ENCODE data around the gene PLCD3.
A peak's percentile ranks its signal among the peaks of the same experiment; 100 is the strongest.

PLCD3 gene

DNA sequence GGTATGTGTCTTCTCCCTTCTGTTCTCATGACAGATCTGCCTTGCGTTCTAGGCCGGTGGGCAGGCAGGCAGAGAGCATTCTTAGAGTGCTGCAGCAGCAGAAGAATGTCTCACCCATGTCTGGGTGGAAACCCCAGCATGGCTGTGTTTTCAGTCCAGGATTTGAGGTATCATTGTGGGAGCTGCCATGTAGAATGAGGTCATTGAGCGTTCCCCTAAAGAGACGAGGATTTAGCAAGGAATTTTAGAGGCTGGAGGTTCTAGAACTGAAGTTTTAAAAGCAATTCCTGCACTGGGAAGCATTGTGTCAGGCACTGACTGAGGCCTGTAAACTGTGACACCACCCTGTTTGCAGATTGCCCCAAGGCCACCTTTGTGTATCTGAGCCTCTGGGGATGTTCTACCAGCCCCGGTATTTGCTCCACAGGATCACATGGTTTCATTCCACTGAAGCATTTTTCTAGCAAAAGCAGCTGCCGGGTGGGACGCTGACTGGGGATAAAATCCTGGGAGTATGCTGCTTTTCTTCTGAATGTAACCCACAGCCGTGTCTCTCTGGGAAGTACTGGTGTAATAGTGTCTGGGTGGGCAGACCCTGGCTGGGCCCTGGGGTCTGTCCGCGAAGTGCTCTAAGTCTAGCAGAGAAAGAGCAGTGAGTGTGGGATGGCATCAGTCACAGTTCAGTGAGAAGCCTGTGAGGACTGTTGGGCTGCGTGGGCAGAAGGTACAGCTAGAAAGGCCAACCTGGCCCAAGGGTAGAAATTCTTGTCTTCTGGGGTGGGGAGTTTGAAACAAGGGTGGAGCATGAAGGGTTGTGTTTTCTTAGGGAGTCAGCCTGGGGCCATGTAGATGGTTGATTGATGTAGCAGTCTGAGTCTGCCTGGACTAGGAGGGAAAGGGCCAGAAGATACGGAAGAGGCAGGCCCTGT, 30.2 kb downstream of the PLCD3 start:
- no peak for DNase-seq (ENCODE audit: low read depth)

DNA sequence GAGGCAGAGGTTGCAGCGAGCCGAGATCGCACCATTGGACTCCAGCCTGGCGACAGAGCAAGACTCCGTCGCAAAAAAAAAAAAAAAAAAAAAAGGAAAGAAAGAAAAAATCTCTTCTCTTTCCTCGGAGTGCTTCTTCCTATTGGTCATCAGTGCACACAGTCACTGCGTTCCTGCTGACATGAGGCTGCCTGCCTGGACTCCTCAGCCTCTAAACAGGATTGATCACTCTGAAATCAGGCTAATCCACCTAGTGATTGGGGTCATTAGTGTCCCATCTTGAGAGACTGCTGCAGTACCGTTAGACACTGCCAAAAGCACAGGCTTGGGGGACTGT, 30.8 kb downstream of the PLCD3 start:
- no peak for DNase-seq (ENCODE audit: low read depth)

GRCh38 chr17:45098869-45099616, 33.3 kb downstream of the PLCD3 start:
- DNase-seq (ENCODE audit: low read depth), result no peak

DNA sequence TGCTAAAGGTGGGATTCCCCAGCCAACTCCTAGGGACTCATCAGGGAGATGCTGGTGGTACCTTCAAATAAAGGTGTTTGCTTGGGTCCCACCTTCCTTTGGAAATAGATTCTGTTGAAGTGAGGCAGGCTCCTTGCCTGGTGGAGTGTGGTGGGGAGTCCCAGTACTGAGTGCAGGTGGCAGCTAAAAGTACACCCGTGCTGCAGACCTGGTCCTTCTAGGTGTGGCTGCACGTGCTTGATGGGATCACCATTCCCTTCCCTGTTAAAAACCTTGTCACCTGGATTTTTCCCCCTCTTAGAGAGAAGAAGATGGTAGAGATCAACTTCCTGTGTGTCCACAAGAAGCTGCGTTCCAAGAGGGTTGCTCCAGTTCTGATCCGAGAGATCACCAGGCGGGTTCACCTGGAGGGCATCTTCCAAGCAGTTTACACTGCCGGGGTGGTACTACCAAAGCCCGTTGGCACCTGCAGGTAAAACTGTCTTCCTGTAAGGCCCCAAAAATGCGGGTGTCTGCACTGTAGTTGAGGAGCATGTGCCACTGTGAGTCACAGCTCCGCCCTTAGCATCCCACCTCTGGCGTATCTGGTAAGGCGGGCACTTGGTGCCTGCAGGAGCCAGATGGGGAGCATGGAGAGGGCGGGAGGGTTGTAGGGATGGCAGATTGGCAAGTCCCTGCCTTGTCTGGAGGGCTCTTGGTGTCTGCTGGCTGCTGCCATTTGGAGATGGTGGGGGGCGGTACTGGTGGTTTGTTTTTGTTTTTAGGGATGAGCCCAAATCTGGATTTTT, 34.0 kb downstream of the PLCD3 start:
- DNase-seq (ENCODE audit: low read depth), result no peak

- DNase-seq (ENCODE audit: low read depth), result no peak
Observed at GRCh38 chr17:45096926-45097325, 35.4 kb downstream of the PLCD3 start.

DNA sequence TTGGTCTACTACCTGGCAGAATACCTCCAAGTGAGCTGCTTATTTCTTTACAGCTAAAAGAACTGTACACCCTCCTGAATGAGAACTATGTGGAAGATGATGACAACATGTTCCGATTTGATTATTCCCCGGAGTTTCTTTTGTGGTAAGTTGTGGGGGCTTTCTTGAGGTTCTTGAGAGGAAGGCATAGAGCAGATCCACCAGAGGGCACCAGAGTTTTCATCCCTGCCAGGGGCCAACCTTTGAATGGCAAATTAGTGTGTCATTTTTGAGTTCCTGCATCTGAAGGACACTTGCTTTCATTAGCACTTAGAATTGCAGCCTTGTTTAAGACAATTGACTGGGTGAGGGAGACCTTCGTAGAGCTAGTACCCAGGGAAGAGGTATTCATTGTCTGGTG, 36.2 kb downstream of the PLCD3 start:
- DNase-seq (ENCODE audit: low read depth), result no peak

GRCh38 chr17:45093444-45094110, 38.7 kb downstream of the PLCD3 start:
- no peak for DNase-seq (ENCODE audit: low read depth)

DNA sequence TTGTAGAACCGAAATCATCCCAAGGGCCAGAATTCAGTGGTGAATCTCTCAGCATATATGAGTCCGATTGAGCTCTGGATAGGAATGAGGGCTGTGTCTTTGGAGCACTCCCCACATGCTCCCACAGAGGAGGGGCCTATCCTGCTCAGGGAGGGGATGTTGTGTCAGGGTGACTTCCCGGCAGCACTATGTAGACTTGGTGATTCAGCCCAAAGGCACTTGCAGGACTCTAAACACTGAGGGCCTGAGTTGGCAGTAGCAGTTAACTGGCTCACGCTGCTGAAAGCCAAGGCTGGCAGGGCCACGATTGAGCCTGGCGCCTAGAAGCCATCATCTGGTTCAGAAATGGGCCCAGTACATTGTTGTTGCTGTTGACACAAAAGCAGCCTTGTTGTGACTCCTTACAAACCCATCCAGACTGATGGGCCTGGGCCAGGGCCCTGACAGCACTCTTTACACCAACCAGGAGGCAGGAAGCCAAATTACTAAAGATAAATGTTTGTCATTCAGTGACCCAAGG, 39.3 kb downstream of the PLCD3 start:
- DNase-seq (ENCODE audit: low read depth), result peak; percentile 99

GRCh38 chr17:45091778-45092425, 40.4 kb downstream of the PLCD3 start:
- DNase-seq (ENCODE audit: low read depth), result no peak

- no peak for DNase-seq (ENCODE audit: low read depth)
Observed at GRCh38 chr17:45090711-45091110, 41.6 kb downstream of the PLCD3 start.

- DNase-seq (ENCODE audit: low read depth), result no peak
Observed at GRCh38 chr17:45088741-45089140, 43.6 kb downstream of the PLCD3 start.

GRCh38 chr17:45087978-45088377, 44.3 kb downstream of the PLCD3 start:
- DNase-seq (ENCODE audit: low read depth), result no peak

- DNase-seq (ENCODE audit: low read depth), result no peak
Observed at GRCh38 chr17:45087504-45087975, 44.8 kb downstream of the PLCD3 start.

- DNase-seq (ENCODE audit: low read depth), result no peak
Observed at GRCh38 chr17:45086865-45087503, 45.3 kb downstream of the PLCD3 start.

DNA sequence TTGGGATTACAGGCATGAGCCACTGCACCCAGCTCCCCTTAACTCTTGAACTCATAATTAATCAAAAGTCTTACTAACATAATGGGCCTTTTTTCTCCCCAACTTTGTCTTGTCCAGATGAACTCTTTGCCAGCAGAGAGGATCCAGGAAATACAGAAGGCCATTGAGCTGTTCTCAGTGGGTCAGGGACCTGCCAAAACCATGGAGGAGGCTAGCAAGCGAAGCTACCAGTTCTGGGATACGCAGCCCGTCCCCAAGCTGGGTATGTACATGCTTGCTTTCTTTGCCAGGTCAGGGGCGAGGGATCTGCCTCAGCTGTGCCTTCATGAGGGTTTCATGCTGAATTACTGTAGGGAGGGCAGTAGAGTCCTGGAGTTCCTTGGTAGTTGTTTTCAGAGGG, 45.9 kb downstream of the PLCD3 start:
- DNase-seq (ENCODE audit: low read depth), result no peak

- no peak for DNase-seq (ENCODE audit: low read depth)
Observed at GRCh38 chr17:45081047-45081703, 51.1 kb downstream of the PLCD3 start.

DNA sequence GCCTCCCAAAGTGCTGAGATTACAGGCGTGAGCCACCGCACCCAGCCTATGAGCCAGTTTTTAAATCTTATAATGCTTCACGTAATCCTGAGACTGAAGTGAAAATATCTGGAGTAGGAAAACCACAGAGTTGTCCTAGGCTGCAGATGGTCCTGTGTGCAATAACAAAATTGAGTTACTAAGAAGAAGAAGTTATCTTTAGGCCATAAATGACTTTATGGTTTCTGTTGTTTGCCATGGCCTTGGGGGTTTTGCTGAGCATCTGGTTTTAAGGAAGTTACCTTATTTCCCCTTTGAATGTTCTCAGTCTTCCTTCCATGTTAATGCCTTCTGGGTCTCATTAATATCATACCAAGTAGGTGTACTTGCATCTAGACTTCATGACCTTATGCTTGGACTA, 54.7 kb downstream of the PLCD3 start:
- DNase-seq (ENCODE audit: low read depth), result no peak

DNA sequence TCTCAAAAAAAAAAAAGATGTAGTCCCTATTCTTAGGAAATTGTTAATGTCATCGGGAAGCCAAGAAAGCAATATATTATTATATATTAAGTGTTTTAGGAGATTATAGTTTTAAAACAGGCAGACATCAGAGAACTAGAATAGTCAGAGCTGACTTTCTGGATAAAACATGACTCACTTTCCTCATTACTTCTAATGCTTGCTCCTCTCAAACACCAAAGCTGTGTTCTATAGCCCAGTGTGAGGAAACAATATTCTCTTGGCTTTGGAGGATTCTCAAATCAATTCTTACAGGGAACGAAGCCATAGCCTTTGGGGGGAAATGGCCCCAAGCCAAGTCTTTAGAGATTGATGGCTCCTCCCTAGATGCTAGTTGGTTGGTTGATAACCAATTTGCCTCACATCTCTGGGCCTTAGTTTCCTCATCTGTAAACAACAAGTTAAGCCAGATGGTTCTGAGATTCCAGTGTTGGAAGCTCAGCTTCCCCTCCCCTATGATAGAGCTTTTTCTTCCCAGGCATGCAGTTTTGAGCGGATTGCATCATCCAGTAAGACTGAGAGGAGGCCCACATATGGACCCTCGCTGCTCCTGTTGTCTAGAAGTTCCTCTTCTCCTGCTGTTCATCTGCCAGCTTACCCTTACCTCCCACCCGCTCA, 58.8 kb downstream of the PLCD3 start:
- DNase-seq (ENCODE audit: low read depth), result peak; percentile 81

- no peak for DNase-seq (ENCODE audit: low read depth)
Observed at GRCh38 chr17:45070809-45071208, 61.5 kb downstream of the PLCD3 start.

DNA sequence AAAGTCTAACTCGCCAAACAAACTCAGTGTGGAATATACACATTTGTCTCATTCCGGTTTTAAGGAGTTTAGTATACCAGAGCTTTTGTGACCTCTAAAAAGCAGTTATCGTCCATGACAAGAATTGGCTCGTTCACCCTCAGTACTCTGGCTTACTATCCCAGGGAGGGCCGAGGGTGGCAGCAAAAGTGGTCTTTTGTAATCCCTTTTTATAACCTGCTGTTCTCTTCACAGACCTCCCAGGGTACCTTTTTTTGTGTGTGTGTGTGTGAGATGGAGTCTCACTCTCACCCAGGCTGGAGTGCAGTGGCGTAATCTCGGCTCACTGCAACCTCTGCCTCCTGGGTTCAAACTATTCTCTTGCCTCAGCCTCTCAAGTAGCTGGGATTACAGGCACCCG, 62.3 kb downstream of the PLCD3 start:
- DNase-seq (ENCODE audit: low read depth), result no peak
